ENCODE data around the gene NRCAM. TPM values are rescaled to one million over a fixed set of nuclear protein-coding genes. Genes with fewer than 3 reads are reported as not detected.
"Not testable (repeated sequence)": the region's sequence is repeated elsewhere in the genome, so short reads cannot be mapped to it uniquely, and the experiment has no call there.

The NRCAM gene
- polyA plus RNA-seq, 2 of the 4 experiments (the other 2 are of a cell fraction) = 129 to 210 TPM

- TF ChIP-seq KDM1A (IDR thresholded peaks at IDR 0.05; ENCODE audit: low read depth) (no peak), ZSCAN20 (CRISPR knock-in tag; IDR thresholded peaks at IDR 0.05) (no peak)
Measured at GRCh38 chr7:108278776-108279175, 177.5 kb downstream of the NRCAM start (continued).

- POLR2A ChIA-PET = no interaction called here
- peaks cover 41% of the 10 kb centered on the region for H3K4me1 ChIP-seq
- no peak for FAIRE-seq
- TF ChIP-seq RNF2 (IDR thresholded peaks at IDR 0.05; ENCODE audit: borderline replicate concordance, low read depth) (no peak), POLR2A (IDR thresholded peaks at IDR 0.05; ENCODE audit: low read length) (no peak), EHF (CRISPR knock-in tag; IDR thresholded peaks at IDR 0.05) (no peak), JUN (IDR thresholded peaks at IDR 0.05) (no peak), RCOR1 (IDR thresholded peaks at IDR 0.05; ENCODE audit: low read depth, low read length) (no peak), CEBPB (IDR thresholded peaks at IDR 0.05) (no peak), RAD21 (conservative IDR thresholded peaks at IDR 0.05 in 1 of 2, IDR thresholded peaks at IDR 0.05 in 1 of 2) (no peak), SMC3 (IDR thresholded peaks at IDR 0.05) (no peak), CHD4 (IDR thresholded peaks at IDR 0.05; ENCODE audit: borderline replicate concordance) (no peak), POLR2AphosphoS2 (conservative IDR thresholded peaks at IDR 0.05; ENCODE audit: low read length) (no peak), HDAC2 (IDR thresholded peaks at IDR 0.05) (no peak), SREBF2 (IDR thresholded peaks at IDR 0.05) (no peak), FOSB (CRISPR knock-in tag; IDR thresholded peaks at IDR 0.05) (no peak), ZNF302 (CRISPR knock-in tag; IDR thresholded peaks at IDR 0.05) (no peak), KDM5A (IDR thresholded peaks at IDR 0.05) (no peak), ZC3H11A (IDR thresholded peaks at IDR 0.05) (no peak)
- TF ChIP-seq, protein P1, sequence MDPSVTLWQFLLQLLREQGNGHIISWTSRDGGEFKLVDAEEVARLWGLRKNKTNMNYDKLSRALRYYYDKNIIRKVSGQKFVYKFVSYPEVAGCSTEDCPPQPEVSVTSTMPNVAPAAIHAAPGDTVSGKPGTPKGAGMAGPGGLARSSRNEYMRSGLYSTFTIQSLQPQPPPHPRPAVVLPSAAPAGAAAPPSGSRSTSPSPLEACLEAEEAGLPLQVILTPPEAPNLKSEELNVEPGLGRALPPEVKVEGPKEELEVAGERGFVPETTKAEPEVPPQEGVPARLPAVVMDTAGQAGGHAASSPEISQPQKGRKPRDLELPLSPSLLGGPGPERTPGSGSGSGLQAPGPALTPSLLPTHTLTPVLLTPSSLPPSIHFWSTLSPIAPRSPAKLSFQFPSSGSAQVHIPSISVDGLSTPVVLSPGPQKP (IDR thresholded peaks at IDR 0.05; ENCODE audit: low read depth, low read length) = no peak
- TF ChIP-seq, protein P2, sequence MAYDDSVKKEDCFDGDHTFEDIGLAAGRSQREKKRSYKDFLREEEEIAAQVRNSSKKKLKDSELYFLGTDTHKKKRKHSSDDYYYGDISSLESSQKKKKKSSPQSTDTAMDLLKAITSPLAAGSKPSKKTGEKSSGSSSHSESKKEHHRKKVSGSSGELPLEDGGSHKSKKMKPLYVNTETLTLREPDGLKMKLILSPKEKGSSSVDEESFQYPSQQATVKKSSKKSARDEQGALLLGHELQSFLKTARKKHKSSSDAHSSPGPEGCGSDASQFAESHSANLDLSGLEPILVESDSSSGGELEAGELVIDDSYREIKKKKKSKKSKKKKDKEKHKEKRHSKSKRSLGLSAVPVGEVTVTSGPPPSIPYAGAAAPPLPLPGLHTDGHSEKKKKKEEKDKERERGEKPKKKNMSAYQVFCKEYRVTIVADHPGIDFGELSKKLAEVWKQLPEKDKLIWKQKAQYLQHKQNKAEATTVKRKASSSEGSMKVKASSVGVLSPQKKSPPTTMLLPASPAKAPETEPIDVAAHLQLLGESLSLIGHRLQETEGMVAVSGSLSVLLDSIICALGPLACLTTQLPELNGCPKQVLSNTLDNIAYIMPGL (CRISPR knock-in tag; IDR thresholded peaks at IDR 0.05; ENCODE audit: borderline replicate concordance) = no peak
- TF ChIP-seq, protein P3, sequence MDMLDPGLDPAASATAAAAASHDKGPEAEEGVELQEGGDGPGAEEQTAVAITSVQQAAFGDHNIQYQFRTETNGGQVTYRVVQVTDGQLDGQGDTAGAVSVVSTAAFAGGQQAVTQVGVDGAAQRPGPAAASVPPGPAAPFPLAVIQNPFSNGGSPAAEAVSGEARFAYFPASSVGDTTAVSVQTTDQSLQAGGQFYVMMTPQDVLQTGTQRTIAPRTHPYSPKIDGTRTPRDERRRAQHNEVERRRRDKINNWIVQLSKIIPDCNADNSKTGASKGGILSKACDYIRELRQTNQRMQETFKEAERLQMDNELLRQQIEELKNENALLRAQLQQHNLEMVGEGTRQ (IDR thresholded peaks at IDR 0.05) = no peak
- peaks cover 4% of the 10 kb centered on the region; the same call in 1 of the 3 replicates for H3K9me3 ChIP-seq
- 97% methylated on average over 10 of the region's 10 CpGs for WGBS (ENCODE audit: missing lambda C conversion rate)
- no peak for DNase-seq (ENCODE audit: low read depth in 1 of 2, low spot score in 1 of 2)
- no peak overlapping the region for H3K4me2 ChIP-seq
- no peak overlapping the region for H3K4me3 ChIP-seq
- no peak for ATAC-seq
- CTCF ChIA-PET = no interaction called here
- no peak overlapping the region for H3K27ac ChIP-seq
Measured at GRCh38 chr7:108278281-108278680, 178.0 kb downstream of the NRCAM start.

- H3K27ac ChIP-seq; DNase-seq (ENCODE audit: low read depth in 1 of 2, low spot score in 1 of 2); ATAC-seq; POLR2A ChIA-PET; H3K9me3 ChIP-seq; FAIRE-seq; H3K4me2 ChIP-seq; H3K4me3 ChIP-seq: not testable (repeated sequence)
- 93% methylated on average over 5 of the region's 5 CpGs for WGBS (ENCODE audit: missing lambda C conversion rate)
- H3K4me1 ChIP-seq = peaks cover 16% of the 10 kb centered on the region; the same call in 2 of the 3 replicates
- CTCF ChIA-PET = interaction anchor here (0.7 kb wide), 1 partner anchor 185 kb away, joined by 3 read pairs; no protein-coding TSS in a partner anchor
Measured at GRCh38 chr7:108274447-108274846, 181.8 kb downstream of the NRCAM start.

DNA sequence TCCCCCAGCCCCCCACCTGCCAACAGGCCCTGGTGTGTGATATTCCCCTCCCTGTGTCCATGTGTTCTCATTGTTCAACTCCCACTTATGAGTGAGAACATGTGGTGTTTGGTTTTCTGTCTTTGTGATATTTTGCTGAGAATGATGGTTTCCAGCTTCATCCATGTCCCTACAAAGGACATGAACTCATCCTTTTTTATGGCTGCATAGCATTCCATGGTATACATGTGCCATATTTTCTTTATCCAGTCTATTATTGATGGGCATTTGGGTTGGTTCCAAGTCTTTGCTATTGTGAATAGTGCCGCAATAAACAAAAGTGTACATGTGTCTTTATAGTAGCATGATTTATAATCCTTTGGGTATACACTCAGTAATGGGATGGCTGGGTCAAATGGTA, 183.3 kb downstream of the NRCAM start:
- H3K4me3 ChIP-seq; H3K4me2 ChIP-seq; FAIRE-seq; ATAC-seq; DNase-seq (ENCODE audit: low read depth in 1 of 2, low spot score in 1 of 2); H3K9me3 ChIP-seq; H3K27ac ChIP-seq; CTCF ChIA-PET; POLR2A ChIA-PET: not testable (repeated sequence)
- peaks cover 29% of the 10 kb centered on the region for H3K4me1 ChIP-seq
- WGBS (ENCODE audit: missing lambda C conversion rate) = 97% methylated on average over 1 of the region's 1 CpG
